ENCODE results near the gene GCM1.

GRCh38 chr6:53139841-53140413, 8.7 kb downstream of the GCM1 start:
- TF ChIP-seq CTCF (conservative IDR thresholded peaks at IDR 0.05; ENCODE audit: low read length): no peak
- TF ChIP-seq EZH2phosphoT487 (IDR thresholded peaks at IDR 0.05; ENCODE audit: borderline replicate concordance): no peak

Data from Loucy (cell line).